K562 (cell line): Measurements from ENCODE around the gene ERI2. TPM values are rescaled to one million over a fixed set of nuclear protein-coding genes. Genes with fewer than 3 reads are reported as not detected.

Source experiments
- CGGBP1 ChIP-seq: fragments of 250-450 bp; sonication (Bioruptor Pico); IDR thresholded peaks from 2 replicates; pipeline ENCODE4 v1.9.0; 2021; ENCODE audit warnings: mild to moderate bottlenecking
- HLTF ChIP-seq: fragments of 450-650 bp; IDR thresholded peaks from 2 replicates; pipeline ENCODE4 v1.6.1; 2016
- MAFK ChIP-seq: IDR thresholded peaks from 2 replicates; pipeline ENCODE4 v1.6.1; 2011; ENCODE audit warnings: low read length, improper control_type of control experiment
- MBD2 ChIP-seq: sonication (generic); IDR thresholded peaks from 2 replicates; pipeline ENCODE4 v1.6.1; 2016; ENCODE audit warnings: low read depth, borderline replicate concordance
- NCOA1 ChIP-seq: fragments of 450-650 bp; IDR thresholded peaks from 2 replicates; pipeline ENCODE4 v1.6.1; 2016; ENCODE audit warnings: low read depth
- PHB ChIP-seq: fragments of 250-450 bp; sonication (Bioruptor Pico); IDR thresholded peaks from 2 replicates; pipeline ENCODE4 v1.5.0; 2021
- POLR2G ChIP-seq: fragments of 200-400 bp; formaldehyde crosslinking; IDR thresholded peaks from 2 replicates; pipeline ENCODE4 v1.6.1; 2017; ENCODE audit warnings: low read depth, mild to moderate bottlenecking, antibody characterized with exemption, low read length, moderate library complexity
- PRMT5 ChIP-seq: sonication (generic); formaldehyde crosslinking; IDR thresholded peaks from 2 replicates; pipeline ENCODE4 v1.5.0; 2020; ENCODE audit warnings: missing genetic modification reagents
- STAT6 ChIP-seq: sonication (generic); formaldehyde crosslinking; IDR thresholded peaks from 2 replicates; pipeline ENCODE4 v1.8.1; 2023; ENCODE audit warnings: mild to moderate bottlenecking, missing genetic modification reagents
- TAL1 ChIP-seq: fragments of 450-650 bp; IDR thresholded peaks from 2 replicates; pipeline ENCODE4 v1.6.1; 2016; ENCODE audit warnings: mild to moderate bottlenecking
- ZNF133 ChIP-seq: fragments of 250-450 bp; sonication (Bioruptor Pico); IDR thresholded peaks from 2 replicates; pipeline ENCODE4 v1.4.0; 2020; ENCODE audit warnings: mild to moderate bottlenecking
- ZNF511 ChIP-seq: sonication (generic); formaldehyde crosslinking; IDR thresholded peaks from 2 replicates; pipeline ENCODE4 v1.8.0; 2022; ENCODE audit warnings: mild to moderate bottlenecking, missing genetic modification reagents
- ZNF561 ChIP-seq: fragments of 450-650 bp; formaldehyde crosslinking; conservative IDR thresholded peaks from 2 replicates; pipeline ENCODE4 v1.4.0; 2020; ENCODE audit warnings: mild to moderate bottlenecking, moderate library complexity
- ZNF57 ChIP-seq: fragments of 450-650 bp; formaldehyde crosslinking; IDR thresholded peaks from 2 replicates; pipeline ENCODE4 v1.4.0; 2020; ENCODE audit warnings: mild to moderate bottlenecking, moderate library complexity
- ZNF668 ChIP-seq: fragments of 250-450 bp; sonication (Bioruptor Pico); IDR thresholded peaks from 2 replicates; pipeline ENCODE4 v1.8.0; 2022; ENCODE audit warnings: mild to moderate bottlenecking, inconsistent platforms
- polyA plus RNA-seq, 8 experiments: library from polyadenylated mRNA; depleted of rRNA in 4 of 8; stranded (reverse) in 5 of 8; unstranded in 3 of 8; fragments of >200 nt; fragmentation: Nextera tagmentation in 2 of 8; fragmentation: Illumina TruSeq in 1 of 8; extraction: Ambion mirVana in 2 of 8; extraction: Trizol in 1 of 8; gene quantifications; 2 replicates each; pipeline versions ENCODE4 v1.2.1 to v1.2.3, GENCODE V29; 2011 to 2014; ENCODE audit warnings: inconsistent platforms in 1 of 8, missing spikeins in 1 of 8
- total RNA-seq, 7 experiments: library from RNA; depleted of rRNA in 6 of 7; stranded (reverse); fragments of >200 nt in 6 of 7; fragmentation: Illumina TruSeq in 2 of 7; extraction: Trizol in 2 of 7; gene quantifications; 2 replicates each; pipeline versions ENCODE4 v1.2.1 to v1.2.3, GENCODE V29; 2011 to 2021; ENCODE audit warnings: low replicate concordance in 1 of 7
- TF ChIP-seq, protein P1 (sequence below): fragments of 450-650 bp; IDR thresholded peaks from 2 replicates; pipeline ENCODE4 v1.6.1; 2017; ENCODE audit warnings: mild to moderate bottlenecking, moderate library complexity
- TF ChIP-seq, protein P2 (sequence below): sonication (generic); formaldehyde crosslinking; IDR thresholded peaks from 2 replicates; pipeline ENCODE4 v1.8.1; 2023; ENCODE audit warnings: mild to moderate bottlenecking, missing genetic modification reagents
- TF ChIP-seq, protein P3 (sequence below), 2 experiments: fragments of 450-650 bp in 1 of 2; IDR thresholded peaks; 2 replicates each; pipeline ENCODE4 v1.6.1; 2011 to 2017; ENCODE audit warnings: low read depth in 2 of 2, antibody characterized with exemption in 1 of 2, borderline replicate concordance in 1 of 2, low read length in 1 of 2, mild to moderate bottlenecking in 1 of 2, mixed read lengths in 1 of 2; ENCODE audit not compliant: control insufficient read depth in 1 of 2

Gene ERI2
- total and polyA plus RNA-seq, 9 of the 15 experiments (the other 6 are each of a cell fraction or from before 2014, with no cell fraction given), result 23.3 to 57.0 (median 48.1) TPM

- TF ChIP-seq, protein P1, sequence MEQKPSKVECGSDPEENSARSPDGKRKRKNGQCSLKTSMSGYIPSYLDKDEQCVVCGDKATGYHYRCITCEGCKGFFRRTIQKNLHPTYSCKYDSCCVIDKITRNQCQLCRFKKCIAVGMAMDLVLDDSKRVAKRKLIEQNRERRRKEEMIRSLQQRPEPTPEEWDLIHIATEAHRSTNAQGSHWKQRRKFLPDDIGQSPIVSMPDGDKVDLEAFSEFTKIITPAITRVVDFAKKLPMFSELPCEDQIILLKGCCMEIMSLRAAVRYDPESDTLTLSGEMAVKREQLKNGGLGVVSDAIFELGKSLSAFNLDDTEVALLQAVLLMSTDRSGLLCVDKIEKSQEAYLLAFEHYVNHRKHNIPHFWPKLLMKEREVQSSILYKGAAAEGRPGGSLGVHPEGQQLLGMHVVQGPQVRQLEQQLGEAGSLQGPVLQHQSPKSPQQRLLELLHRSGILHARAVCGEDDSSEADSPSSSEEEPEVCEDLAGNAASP, result no peak
- TF ChIP-seq ZNF133 (CRISPR knock-in tag), result no peak
- peak; percentile 98 for TF ChIP-seq TAL1
- TF ChIP-seq CGGBP1 (CRISPR knock-in tag), result no peak
- peak; percentile 76; the same call in 1 of the 2 replicates for TF ChIP-seq MBD2
- no peak for TF ChIP-seq PHB (CRISPR knock-in tag)
- no peak for TF ChIP-seq ZNF511
- peak; percentile 85; the same call in 1 of the 2 replicates for TF ChIP-seq NCOA1
- no peak for TF ChIP-seq ZNF57 (CRISPR knock-in tag)
- TF ChIP-seq PRMT5 (CRISPR knock-in tag), result no peak
- TF ChIP-seq STAT6 (CRISPR knock-in tag), result no peak
- peak; percentile 37; the same call in 1 of the 2 replicates for TF ChIP-seq MAFK
- TF ChIP-seq, protein P2, sequence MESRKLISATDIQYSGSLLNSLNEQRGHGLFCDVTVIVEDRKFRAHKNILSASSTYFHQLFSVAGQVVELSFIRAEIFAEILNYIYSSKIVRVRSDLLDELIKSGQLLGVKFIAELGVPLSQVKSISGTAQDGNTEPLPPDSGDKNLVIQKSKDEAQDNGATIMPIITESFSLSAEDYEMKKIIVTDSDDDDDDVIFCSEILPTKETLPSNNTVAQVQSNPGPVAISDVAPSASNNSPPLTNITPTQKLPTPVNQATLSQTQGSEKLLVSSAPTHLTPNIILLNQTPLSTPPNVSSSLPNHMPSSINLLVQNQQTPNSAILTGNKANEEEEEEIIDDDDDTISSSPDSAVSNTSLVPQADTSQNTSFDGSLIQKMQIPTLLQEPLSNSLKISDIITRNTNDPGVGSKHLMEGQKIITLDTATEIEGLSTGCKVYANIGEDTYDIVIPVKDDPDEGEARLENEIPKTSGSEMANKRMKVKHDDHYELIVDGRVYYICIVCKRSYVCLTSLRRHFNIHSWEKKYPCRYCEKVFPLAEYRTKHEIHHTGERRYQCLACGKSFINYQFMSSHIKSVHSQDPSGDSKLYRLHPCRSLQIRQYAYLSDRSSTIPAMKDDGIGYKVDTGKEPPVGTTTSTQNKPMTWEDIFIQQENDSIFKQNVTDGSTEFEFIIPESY (CRISPR knock-in tag), result no peak
- no peak for TF ChIP-seq POLR2G
- TF ChIP-seq HLTF, result peak; percentile 61; the same call in 1 of the 2 replicates
- TF ChIP-seq ZNF561 (CRISPR knock-in tag), result no peak
- TF ChIP-seq, protein P3, sequence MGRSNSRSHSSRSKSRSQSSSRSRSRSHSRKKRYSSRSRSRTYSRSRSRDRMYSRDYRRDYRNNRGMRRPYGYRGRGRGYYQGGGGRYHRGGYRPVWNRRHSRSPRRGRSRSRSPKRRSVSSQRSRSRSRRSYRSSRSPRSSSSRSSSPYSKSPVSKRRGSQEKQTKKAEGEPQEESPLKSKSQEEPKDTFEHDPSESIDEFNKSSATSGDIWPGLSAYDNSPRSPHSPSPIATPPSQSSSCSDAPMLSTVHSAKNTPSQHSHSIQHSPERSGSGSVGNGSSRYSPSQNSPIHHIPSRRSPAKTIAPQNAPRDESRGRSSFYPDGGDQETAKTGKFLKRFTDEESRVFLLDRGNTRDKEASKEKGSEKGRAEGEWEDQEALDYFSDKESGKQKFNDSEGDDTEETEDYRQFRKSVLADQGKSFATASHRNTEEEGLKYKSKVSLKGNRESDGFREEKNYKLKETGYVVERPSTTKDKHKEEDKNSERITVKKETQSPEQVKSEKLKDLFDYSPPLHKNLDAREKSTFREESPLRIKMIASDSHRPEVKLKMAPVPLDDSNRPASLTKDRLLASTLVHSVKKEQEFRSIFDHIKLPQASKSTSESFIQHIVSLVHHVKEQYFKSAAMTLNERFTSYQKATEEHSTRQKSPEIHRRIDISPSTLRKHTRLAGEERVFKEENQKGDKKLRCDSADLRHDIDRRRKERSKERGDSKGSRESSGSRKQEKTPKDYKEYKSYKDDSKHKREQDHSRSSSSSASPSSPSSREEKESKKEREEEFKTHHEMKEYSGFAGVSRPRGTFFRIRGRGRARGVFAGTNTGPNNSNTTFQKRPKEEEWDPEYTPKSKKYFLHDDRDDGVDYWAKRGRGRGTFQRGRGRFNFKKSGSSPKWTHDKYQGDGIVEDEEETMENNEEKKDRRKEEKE (IDR thresholded peaks at IDR 0.05; ENCODE audit: borderline replicate concordance in 1 of 2, control insufficient read depth in 1 of 2, low read depth in 2 of 2, low read length in 1 of 2), result 0 out of 4 replicates have a peak, but pooled peaks of 1 of the 2 experiments have one; percentile 19
- TF ChIP-seq ZNF668 (CRISPR knock-in tag), result no peak
Measured at GRCh38 chr16:20747030-20747816, 59.0 kb downstream of the ERI2 start (continued).
